ENCODE results near the gene RFX8. TPM values are rescaled to one million over a fixed set of nuclear protein-coding genes. Genes with fewer than 3 reads are reported as not detected.

RFX8 gene
- total and polyA plus RNA-seq, 3 experiments from 2014 or later, result not detected

DNA sequence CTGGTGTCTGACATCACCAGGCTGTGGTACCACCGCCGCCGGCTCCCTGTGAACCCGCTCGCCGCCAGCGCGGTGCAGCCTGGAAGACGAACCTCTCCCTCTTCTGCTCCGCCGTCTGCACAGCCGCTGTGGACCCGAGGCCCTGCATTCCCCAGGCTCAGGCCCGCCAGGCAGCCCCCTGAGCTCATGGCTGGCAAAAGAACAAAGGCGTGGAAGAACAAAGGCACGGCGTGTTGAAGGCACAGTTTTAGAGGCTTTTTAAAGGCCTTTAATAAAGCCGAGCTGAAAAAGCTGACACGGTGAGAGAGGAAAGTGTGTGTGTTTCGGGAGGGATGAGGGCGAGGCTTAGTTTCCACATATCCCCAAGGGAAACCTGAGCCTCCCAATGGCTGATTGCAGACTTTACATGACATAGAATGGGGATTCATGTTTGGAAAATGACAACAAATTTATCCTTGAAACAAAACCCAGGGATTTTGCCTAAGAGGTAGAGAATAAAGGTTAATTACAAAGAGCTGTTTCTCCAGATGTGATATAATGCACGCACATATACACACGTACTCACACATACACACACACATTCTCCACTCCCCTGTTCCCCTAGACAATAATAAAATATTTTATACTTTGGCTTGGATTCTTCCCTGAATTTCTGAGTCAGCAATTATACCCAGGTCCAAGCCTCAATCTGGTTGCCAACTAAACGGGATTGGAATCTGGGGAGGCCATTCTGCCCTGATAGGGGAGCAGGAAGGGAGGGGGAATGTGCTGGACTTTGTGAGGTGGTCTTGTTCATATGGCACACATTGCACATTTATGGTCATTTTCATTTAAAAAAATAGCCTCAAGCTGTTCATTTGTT is 39.7 kb downstream of the RFX8 start:
- no peak overlapping the region for H3K4me3 ChIP-seq (ENCODE audit: low read length)
- no peaks in the 10 kb centered on the region for H3K36me3 ChIP-seq (ENCODE audit: insufficient read depth, low read length)
- Mint-ChIP-seq H3K27ac (peak overlapping the region in 1 of 8 donors; percentile 19), H3K9me3 (no peaks in the 10 kb centered on the region), H3K27me3 (peaks cover 2 to 3% of the 10 kb centered on the region in 2 donors), H3K36me3 (no peaks in the 10 kb centered on the region), H3K4me3 (no peak overlapping the region), H3K4me1 (no peaks in the 10 kb centered on the region)
- no peaks in the 10 kb centered on the region for H3K4me1 ChIP-seq (ENCODE audit: insufficient read depth, low read length)
- no peak for DNase-seq
- ChIA-PET POLR2A (no interaction called here), CTCF (interaction anchor here (1.5 kb wide), 1 partner anchor 16 kb away, joined by 4 read pairs; no protein-coding TSS in a partner anchor)
- no peak overlapping the region for H3K27ac ChIP-seq (ENCODE audit: low read depth, low read length)
- H3K9me3 ChIP-seq (ENCODE audit: low read length), result no peaks in the 10 kb centered on the region
- no peaks in the 10 kb centered on the region for H3K27me3 ChIP-seq (ENCODE audit: insufficient read depth, low read length, poor library complexity, severe bottlenecking)

DNA sequence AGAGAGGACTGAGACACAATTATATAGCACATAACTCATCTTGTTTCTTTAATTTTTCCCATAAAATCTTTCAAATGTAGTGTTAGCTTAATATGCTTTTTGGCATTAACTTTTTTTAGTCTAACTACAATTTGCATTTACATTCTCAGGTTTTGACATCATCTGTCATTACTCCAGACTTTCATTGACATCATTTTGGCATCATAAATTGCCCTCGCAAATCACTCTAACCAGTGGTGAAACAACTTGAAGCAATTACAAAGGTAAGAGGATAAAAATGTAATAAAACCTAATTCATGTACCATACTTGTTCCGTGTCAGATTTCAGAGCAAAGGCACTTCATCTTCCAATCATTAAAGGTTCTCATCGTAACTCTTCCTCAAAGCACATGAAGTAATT is 41.4 kb downstream of the RFX8 start:
- H3K27me3 ChIP-seq (ENCODE audit: insufficient read depth, low read length, poor library complexity, severe bottlenecking), result no peaks in the 10 kb centered on the region
- CTCF ChIA-PET, result no interaction called here
- H3K27ac Mint-ChIP-seq, result no peak overlapping the region
- peaks cover 0 to 1% of the 10 kb centered on the region in 2 donors for H3K27me3 Mint-ChIP-seq
- H3K36me3 ChIP-seq (ENCODE audit: insufficient read depth, low read length), result no peaks in the 10 kb centered on the region
- DNase-seq, result no peak
- POLR2A ChIA-PET, result no interaction called here
- no peaks in the 10 kb centered on the region for H3K4me1 ChIP-seq (ENCODE audit: insufficient read depth, low read length)
- H3K4me3 Mint-ChIP-seq, result no peak overlapping the region
- H3K4me3 ChIP-seq (ENCODE audit: low read length), result no peak overlapping the region
- no peaks in the 10 kb centered on the region for H3K9me3 Mint-ChIP-seq
- H3K36me3 Mint-ChIP-seq, result no peaks in the 10 kb centered on the region
- no peak overlapping the region for H3K27ac ChIP-seq (ENCODE audit: low read depth, low read length)
- H3K9me3 ChIP-seq (ENCODE audit: low read length), result no peaks in the 10 kb centered on the region
- H3K4me1 Mint-ChIP-seq, result no peaks in the 10 kb centered on the region

GRCh38 chr2:101432411-101433181 is 42.3 kb downstream of the RFX8 start:
- Histone ChIP-seq H3K27me3 (ENCODE audit: insufficient read depth, low read length, poor library complexity, severe bottlenecking) (no peaks in the 10 kb centered on the region), H3K4me3 (ENCODE audit: low read length) (no peak overlapping the region), H3K36me3 (ENCODE audit: insufficient read depth, low read length) (no peaks in the 10 kb centered on the region), H3K9me3 (ENCODE audit: low read length) (no peaks in the 10 kb centered on the region), H3K27ac (ENCODE audit: low read depth, low read length) (no peak overlapping the region), H3K4me1 (ENCODE audit: insufficient read depth, low read length) (no peaks in the 10 kb centered on the region)
- ChIA-PET POLR2A (no interaction called here), CTCF (no interaction called here)
- no peak overlapping the region for H3K27ac Mint-ChIP-seq
- H3K36me3 Mint-ChIP-seq, result no peaks in the 10 kb centered on the region
- H3K9me3 Mint-ChIP-seq, result no peaks in the 10 kb centered on the region
- no peaks in the 10 kb centered on the region for H3K4me1 Mint-ChIP-seq
- DNase-seq, result no peak
- H3K27me3 Mint-ChIP-seq, result peaks cover 0 to 1% of the 10 kb centered on the region in 2 donors
- no peak overlapping the region for H3K4me3 Mint-ChIP-seq

GRCh38 chr2:101431486-101431885 is 43.4 kb downstream of the RFX8 start:
- Histone ChIP-seq H3K36me3 (ENCODE audit: insufficient read depth, low read length) (no peaks in the 10 kb centered on the region), H3K27ac (ENCODE audit: low read depth, low read length) (no peak overlapping the region), H3K27me3 (ENCODE audit: insufficient read depth, low read length, poor library complexity, severe bottlenecking) (no peaks in the 10 kb centered on the region), H3K4me3 (ENCODE audit: low read length) (no peak overlapping the region), H3K9me3 (ENCODE audit: low read length) (no peaks in the 10 kb centered on the region), H3K4me1 (ENCODE audit: insufficient read depth, low read length) (no peaks in the 10 kb centered on the region)
- DNase-seq, result no peak
- Mint-ChIP-seq H3K27me3 (peaks cover 1 to 3% of the 10 kb centered on the region in 2 donors), H3K9me3 (no peaks in the 10 kb centered on the region), H3K27ac (no peak overlapping the region), H3K36me3 (peaks cover 0 to 2% (median 0%) of the 10 kb centered on the region in 3 donors), H3K4me3 (no peak overlapping the region), H3K4me1 (no peaks in the 10 kb centered on the region)
- ChIA-PET POLR2A (no interaction called here), CTCF (interaction anchor here (1.3 kb wide), 1 partner anchor 13 kb away, joined by 5 read pairs; no protein-coding TSS in a partner anchor)

GRCh38 chr2:101430156-101430555 is 44.8 kb downstream of the RFX8 start:
- CTCF ChIA-PET, result no interaction called here
- Mint-ChIP-seq H3K27ac (no peak overlapping the region), H3K4me1 (no peaks in the 10 kb centered on the region), H3K9me3 (no peaks in the 10 kb centered on the region), H3K4me3 (no peak overlapping the region), H3K36me3 (peaks cover 0 to 2% (median 0%) of the 10 kb centered on the region in 3 donors), H3K27me3 (peaks cover 1 to 3% of the 10 kb centered on the region in 2 donors)
- no peaks in the 10 kb centered on the region for H3K27me3 ChIP-seq (ENCODE audit: insufficient read depth, low read length, poor library complexity, severe bottlenecking)
- POLR2A ChIA-PET, result no interaction called here
- no peaks in the 10 kb centered on the region for H3K4me1 ChIP-seq (ENCODE audit: insufficient read depth, low read length)
- no peaks in the 10 kb centered on the region for H3K36me3 ChIP-seq (ENCODE audit: insufficient read depth, low read length)
- no peaks in the 10 kb centered on the region for H3K9me3 ChIP-seq (ENCODE audit: low read length)
- H3K27ac ChIP-seq (ENCODE audit: low read depth, low read length), result no peak overlapping the region
- no peak for DNase-seq
- no peak overlapping the region for H3K4me3 ChIP-seq (ENCODE audit: low read length)

- Histone ChIP-seq H3K27ac (ENCODE audit: low read depth, low read length) (no peak overlapping the region), H3K4me1 (ENCODE audit: insufficient read depth, low read length) (no peaks in the 10 kb centered on the region), H3K4me3 (ENCODE audit: low read length) (no peak overlapping the region), H3K27me3 (ENCODE audit: insufficient read depth, low read length, poor library complexity, severe bottlenecking) (no peaks in the 10 kb centered on the region), H3K9me3 (ENCODE audit: low read length) (no peaks in the 10 kb centered on the region), H3K36me3 (ENCODE audit: insufficient read depth, low read length) (no peaks in the 10 kb centered on the region)
- Mint-ChIP-seq H3K27ac (no peak overlapping the region), H3K36me3 (peaks cover 0 to 2% (median 0%) of the 10 kb centered on the region in 3 donors), H3K4me1 (no peaks in the 10 kb centered on the region), H3K9me3 (no peaks in the 10 kb centered on the region), H3K4me3 (no peak overlapping the region), H3K27me3 (peaks cover 1 to 3% of the 10 kb centered on the region in 2 donors)
- POLR2A ChIA-PET, result no interaction called here
- DNase-seq, result no peak
- CTCF ChIA-PET, result interaction anchor here (1.4 kb wide), 1 partner anchor 10 kb away, joined by 3 read pairs; no protein-coding TSS in a partner anchor
These were observed 45.5 kb downstream of the RFX8 start for GRCh38 chr2:101429453-101429852.

DNA sequence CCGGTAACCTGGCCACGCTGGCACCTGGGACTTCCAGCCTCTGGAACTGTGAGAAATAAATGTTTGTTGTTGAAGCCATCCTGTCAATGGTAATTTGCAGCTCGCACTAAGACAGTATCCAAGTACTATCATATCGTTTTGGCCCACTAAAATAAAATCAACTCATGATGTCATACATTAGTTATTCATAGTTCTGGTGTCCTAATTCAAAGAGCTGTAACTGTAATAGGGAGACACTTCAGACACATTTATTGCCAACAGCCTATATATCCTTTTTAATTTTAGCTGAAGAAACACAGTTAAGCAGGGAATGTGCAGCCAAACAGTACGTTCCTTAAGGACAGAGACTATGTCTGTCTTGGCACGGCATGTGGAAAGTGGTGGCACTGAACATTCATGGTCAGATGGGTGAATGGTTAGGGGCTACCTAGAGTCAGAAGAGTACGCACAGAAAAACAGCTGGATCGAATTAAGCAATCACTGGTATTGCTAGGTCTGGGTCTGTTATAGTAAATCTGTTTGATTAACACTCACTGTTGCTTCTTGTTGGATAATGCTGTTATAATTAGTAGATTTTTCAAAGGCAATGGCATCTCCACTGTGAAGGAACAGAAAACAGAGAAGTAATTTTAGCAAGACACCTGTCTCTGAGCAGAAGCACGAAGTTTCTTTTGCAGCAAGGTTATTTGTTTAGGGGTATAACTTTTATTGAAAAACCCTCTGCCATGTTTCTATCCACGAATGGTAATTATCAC is 46.3 kb downstream of the RFX8 start:
- Histone ChIP-seq H3K9me3 (ENCODE audit: low read length) (no peaks in the 10 kb centered on the region), H3K27ac (ENCODE audit: low read depth, low read length) (no peak overlapping the region), H3K36me3 (ENCODE audit: insufficient read depth, low read length) (no peaks in the 10 kb centered on the region), H3K4me3 (ENCODE audit: low read length) (no peak overlapping the region), H3K27me3 (ENCODE audit: insufficient read depth, low read length, poor library complexity, severe bottlenecking) (no peaks in the 10 kb centered on the region), H3K4me1 (ENCODE audit: insufficient read depth, low read length) (no peaks in the 10 kb centered on the region)
- no peak for DNase-seq
- ChIA-PET CTCF (interaction anchor here (1.4 kb wide), 1 partner anchor 10 kb away, joined by 3 read pairs; no protein-coding TSS in a partner anchor), POLR2A (no interaction called here)
- Mint-ChIP-seq H3K9me3 (no peaks in the 10 kb centered on the region), H3K27me3 (peaks cover 1 to 9% of the 10 kb centered on the region in 2 donors), H3K4me1 (no peaks in the 10 kb centered on the region), H3K27ac (no peak overlapping the region), H3K4me3 (no peak overlapping the region), H3K36me3 (peaks cover 0 to 6% (median 2%) of the 10 kb centered on the region in 3 donors)

Data from CD8-positive, alpha-beta memory T cell (primary cell).